ENCODE results near the gene PEX11A. TPM values are rescaled to one million over a fixed set of nuclear protein-coding genes. Genes with fewer than 3 reads are reported as not detected.

PEX11A gene
- polyA plus RNA-seq, 2 of the 4 experiments (the other 2 are of a cell fraction), result 6.3 to 8.1 TPM

DNA sequence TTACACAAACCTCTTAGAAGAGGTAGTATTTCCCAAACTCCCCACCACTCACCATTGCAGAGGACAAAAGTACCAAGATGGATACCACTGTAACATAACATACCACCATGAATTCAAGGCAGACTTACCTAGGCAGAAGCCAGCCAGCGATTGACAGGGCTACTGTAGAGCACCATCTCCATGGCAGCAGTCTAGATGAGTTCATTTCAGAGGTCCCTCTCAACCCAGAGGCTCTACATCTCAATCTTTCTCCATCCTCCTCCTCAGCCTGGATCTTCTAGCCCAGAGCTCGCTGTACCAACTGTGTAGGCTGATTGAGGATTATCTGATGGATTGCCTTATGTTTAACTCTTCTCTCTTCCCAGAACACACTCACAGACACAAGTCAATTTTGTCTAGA is 9.4 kb downstream of the PEX11A start:
- Histone ChIP-seq H3K4me2 (peak overlapping the region; percentile 40), H3K4me3 (no peak overlapping the region), H3K27ac (peak overlapping the region in 1 of 2 experiments; percentile 20; a peak in 1 of 6 replicates), H3K4me1 (peaks cover 21% of the 10 kb centered on the region), H3K9me3 (no peaks in the 10 kb centered on the region)
- CTCF ChIA-PET, result interaction anchor here (0.8 to 1.1 kb wide), 2 partner anchors 34 to 35 kb away, joined by 3 to 4 read pairs; no protein-coding TSS in a partner anchor
- TF ChIP-seq CEBPB (IDR thresholded peaks at IDR 0.05), result no peak
- TF ChIP-seq, protein P1, sequence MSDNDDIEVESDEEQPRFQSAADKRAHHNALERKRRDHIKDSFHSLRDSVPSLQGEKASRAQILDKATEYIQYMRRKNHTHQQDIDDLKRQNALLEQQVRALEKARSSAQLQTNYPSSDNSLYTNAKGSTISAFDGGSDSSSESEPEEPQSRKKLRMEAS (IDR thresholded peaks at IDR 0.05), result no peak
- no peak for TF ChIP-seq KDM1A (IDR thresholded peaks at IDR 0.05; ENCODE audit: low read depth)
- TF ChIP-seq, protein P2, sequence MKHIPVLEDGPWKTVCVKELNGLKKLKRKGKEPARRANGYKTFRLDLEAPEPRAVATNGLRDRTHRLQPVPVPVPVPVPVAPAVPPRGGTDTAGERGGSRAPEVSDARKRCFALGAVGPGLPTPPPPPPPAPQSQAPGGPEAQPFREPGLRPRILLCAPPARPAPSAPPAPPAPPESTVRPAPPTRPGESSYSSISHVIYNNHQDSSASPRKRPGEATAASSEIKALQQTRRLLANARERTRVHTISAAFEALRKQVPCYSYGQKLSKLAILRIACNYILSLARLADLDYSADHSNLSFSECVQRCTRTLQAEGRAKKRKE (CRISPR knock-in tag; IDR thresholded peaks at IDR 0.05; ENCODE audit: low read depth), result no peak
- peak in 1 of 2 experiments; percentile 43; a peak in 3 of 6 replicates for ATAC-seq
- no peak for FAIRE-seq
- 64% methylated on average over 2 of the region's 2 CpGs for WGBS (ENCODE audit: missing lambda C conversion rate)
- POLR2A ChIA-PET, result interaction anchor here (1.2 kb wide), 1 partner anchor 31 kb away, joined by 3 read pairs; no protein-coding TSS in a partner anchor
- DNase-seq (ENCODE audit: low read depth in 1 of 2, low spot score in 1 of 2), result no peak

DNA sequence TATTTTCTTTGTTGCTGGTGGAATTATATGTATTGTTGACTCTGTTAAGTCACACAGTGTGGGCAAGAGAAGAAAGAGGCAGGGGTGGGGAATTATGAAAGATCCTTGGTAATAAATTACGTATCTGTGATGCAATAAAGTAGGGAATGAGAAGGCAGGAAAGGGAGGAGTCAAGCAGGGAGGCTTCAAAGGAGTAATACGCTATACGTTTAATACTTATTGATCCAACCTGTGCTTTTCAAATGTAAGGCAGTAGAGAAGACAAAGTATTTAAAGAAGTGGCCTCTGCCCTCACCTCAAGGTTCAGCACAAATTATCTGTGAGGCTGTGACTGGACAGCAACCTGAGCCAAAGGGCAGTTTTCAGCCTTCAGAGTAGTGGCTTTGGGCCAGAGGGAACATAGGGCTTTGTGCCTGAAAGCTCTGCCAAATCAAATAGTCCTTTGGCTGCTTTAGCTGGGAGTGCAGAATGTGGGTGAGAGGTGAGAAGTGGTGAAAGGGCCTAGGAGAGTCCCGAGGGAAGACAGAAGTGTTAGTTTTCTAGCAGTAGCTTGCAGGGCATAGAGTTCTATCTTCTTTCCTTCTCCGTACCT is 10.2 kb downstream of the PEX11A start:
- H3K4me1 ChIP-seq, result peaks cover 21% of the 10 kb centered on the region
- FAIRE-seq (no peak), ATAC-seq (peak; percentile 60 to 81), DNase-seq (ENCODE audit: low read depth in 1 of 2, low spot score in 1 of 2) (peak in 1 of 2 experiments; percentile 55)
- 43% methylated on average over 5 of the region's 5 CpGs for WGBS (ENCODE audit: missing lambda C conversion rate)
- peak overlapping the region; percentile 40 for H3K4me2 ChIP-seq
- CTCF ChIA-PET, result interaction anchor here (0.8 to 1.1 kb wide), 2 partner anchors 33 to 34 kb away, joined by 3 to 4 read pairs; no protein-coding TSS in a partner anchor
- H3K9me3 ChIP-seq, result no peaks in the 10 kb centered on the region
- no peak overlapping the region for H3K4me3 ChIP-seq
- H3K27ac ChIP-seq, result peak overlapping the region in 1 of 2 experiments; percentile 24; a peak in 3 of 6 replicates
- POLR2A ChIA-PET, result interaction anchor here (1.2 kb wide), 1 partner anchor 31 kb away, joined by 3 read pairs; no protein-coding TSS in a partner anchor
- no peak for TF ChIP-seq HEYL (CRISPR knock-in tag; IDR thresholded peaks at IDR 0.05)
- TF ChIP-seq CEBPB (IDR thresholded peaks at IDR 0.05), result peak; percentile 29 to 53; a peak in 2 of 4 replicates

DNA sequence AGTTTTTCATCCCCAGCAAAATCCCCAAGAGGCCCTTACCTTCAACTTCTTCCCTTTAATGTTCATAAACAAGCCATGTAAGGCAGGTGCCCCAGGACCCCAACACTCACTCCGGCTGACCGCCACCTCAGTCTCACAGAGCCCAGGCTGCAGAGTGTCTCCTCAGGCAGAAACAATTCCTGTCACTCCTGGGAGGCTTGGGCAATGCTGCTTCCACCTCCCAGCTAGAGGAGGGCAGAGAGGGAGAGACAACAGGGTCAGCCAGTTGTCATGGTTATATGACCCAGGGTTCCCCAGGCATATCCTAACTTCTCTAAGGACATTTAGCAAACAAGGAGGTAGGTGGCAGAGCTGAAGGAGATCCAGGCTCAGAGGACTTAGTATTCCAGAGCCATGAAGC is 11.3 kb downstream of the PEX11A start, which contains the start of gene PLIN1:
Gene PLIN1 (minus strand): TSS at position 156 of the 400 bp plus-strand sequence. CDS start 1,878 bp downstream, outside the sequence.
- peak within 1 kb of the TSS; percentile 40 for H3K4me2 ChIP-seq
- 100% methylated on average over 2 of the region's 2 CpGs for WGBS (ENCODE audit: missing lambda C conversion rate)
- no peak for ATAC-seq
- FAIRE-seq, result no peak
- no peak within 1 kb of the TSS for H3K4me3 ChIP-seq
- no peaks in the 10 kb centered on the region for H3K9me3 ChIP-seq
- H3K4me1 ChIP-seq, result peaks cover 21% of the 10 kb centered on the region
- ChIA-PET CTCF (interaction anchor here (1.1 to 2.2 kb wide), 3 partner anchors 11 to 33 kb away, joined by 3 to 6 read pairs (median 3); no protein-coding TSS in a partner anchor), POLR2A (no interaction called here)
- peak within 1 kb of the TSS in 1 of 2 experiments; percentile 24; a peak in 2 of 6 replicates for H3K27ac ChIP-seq
- TF ChIP-seq ZSCAN20 (CRISPR knock-in tag; IDR thresholded peaks at IDR 0.05) (no peak), CBX8 (IDR thresholded peaks at IDR 0.05) (no peak), RARB (CRISPR knock-in tag; IDR thresholded peaks at IDR 0.05) (no peak), EHMT2 (IDR thresholded peaks at IDR 0.05; ENCODE audit: low read depth) (no peak), RNF2 (IDR thresholded peaks at IDR 0.05; ENCODE audit: borderline replicate concordance, low read depth) (no peak), HDAC2 (IDR thresholded peaks at IDR 0.05) (no peak), HOXB13 (CRISPR knock-in tag; IDR thresholded peaks at IDR 0.05; ENCODE audit: low read depth) (no peak), ESRRA (IDR thresholded peaks at IDR 0.05; ENCODE audit: borderline replicate concordance, low read length) (no peak), RFX5 (IDR thresholded peaks at IDR 0.05) (no peak)
- TF ChIP-seq, protein P3, sequence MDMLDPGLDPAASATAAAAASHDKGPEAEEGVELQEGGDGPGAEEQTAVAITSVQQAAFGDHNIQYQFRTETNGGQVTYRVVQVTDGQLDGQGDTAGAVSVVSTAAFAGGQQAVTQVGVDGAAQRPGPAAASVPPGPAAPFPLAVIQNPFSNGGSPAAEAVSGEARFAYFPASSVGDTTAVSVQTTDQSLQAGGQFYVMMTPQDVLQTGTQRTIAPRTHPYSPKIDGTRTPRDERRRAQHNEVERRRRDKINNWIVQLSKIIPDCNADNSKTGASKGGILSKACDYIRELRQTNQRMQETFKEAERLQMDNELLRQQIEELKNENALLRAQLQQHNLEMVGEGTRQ (IDR thresholded peaks at IDR 0.05), result no peak
- TF ChIP-seq, protein P4, sequence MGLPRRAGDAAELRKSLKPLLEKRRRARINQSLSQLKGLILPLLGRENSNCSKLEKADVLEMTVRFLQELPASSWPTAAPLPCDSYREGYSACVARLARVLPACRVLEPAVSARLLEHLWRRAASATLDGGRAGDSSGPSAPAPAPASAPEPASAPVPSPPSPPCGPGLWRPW (IDR thresholded peaks at IDR 0.05), result no peak
- TF ChIP-seq, protein P5, sequence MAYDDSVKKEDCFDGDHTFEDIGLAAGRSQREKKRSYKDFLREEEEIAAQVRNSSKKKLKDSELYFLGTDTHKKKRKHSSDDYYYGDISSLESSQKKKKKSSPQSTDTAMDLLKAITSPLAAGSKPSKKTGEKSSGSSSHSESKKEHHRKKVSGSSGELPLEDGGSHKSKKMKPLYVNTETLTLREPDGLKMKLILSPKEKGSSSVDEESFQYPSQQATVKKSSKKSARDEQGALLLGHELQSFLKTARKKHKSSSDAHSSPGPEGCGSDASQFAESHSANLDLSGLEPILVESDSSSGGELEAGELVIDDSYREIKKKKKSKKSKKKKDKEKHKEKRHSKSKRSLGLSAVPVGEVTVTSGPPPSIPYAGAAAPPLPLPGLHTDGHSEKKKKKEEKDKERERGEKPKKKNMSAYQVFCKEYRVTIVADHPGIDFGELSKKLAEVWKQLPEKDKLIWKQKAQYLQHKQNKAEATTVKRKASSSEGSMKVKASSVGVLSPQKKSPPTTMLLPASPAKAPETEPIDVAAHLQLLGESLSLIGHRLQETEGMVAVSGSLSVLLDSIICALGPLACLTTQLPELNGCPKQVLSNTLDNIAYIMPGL (CRISPR knock-in tag; IDR thresholded peaks at IDR 0.05; ENCODE audit: borderline replicate concordance), result no peak
- DNase-seq (ENCODE audit: low read depth in 1 of 2, low spot score in 1 of 2), result no peak
